GM19438 (cell line): ENCODE measurements around the gene BNC1.

Source experiments
- ATAC-seq: cut with Tn5 transposase; IDR thresholded peaks from one replicate; pipeline ENCODE4 v1.9.1; 2021; ENCODE audit warnings: low read depth; ENCODE audit not compliant: unreplicated experiment

Gene BNC1

GRCh38 chr15:83284559-83285283 is at the start of gene BNC1:
Gene BNC1, minus strand, starts transcription at chr15:83284664. Its CDS starts 36 bp downstream, at chr15:83284628.
- ATAC-seq = no peak

- ATAC-seq = no peak
These were observed 42.6 kb upstream of the BNC1 start for GRCh38 chr15:83327041-83327440.

DNA sequence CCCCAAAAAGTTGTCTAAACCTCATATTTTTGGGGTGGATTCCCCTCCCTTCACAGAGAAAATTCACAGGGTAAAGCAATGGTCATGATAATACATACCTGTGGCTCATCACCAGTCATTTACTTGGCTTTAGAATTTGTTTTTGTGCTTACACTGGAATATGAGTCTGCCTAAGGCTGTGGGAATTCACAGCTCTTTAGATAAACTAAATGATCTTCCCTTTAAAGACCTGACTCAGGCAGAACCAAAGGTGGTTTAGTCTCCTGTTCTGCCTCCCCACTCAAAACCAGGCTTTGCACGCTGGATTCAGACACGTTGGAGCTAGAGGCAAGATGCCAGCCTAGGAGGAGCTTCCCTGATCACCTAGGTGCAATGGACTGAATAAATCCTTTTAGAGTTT is 40.3 kb upstream of the BNC1 start:
- no peak for ATAC-seq

- no peak for ATAC-seq
These were observed 38.8 kb upstream of the BNC1 start for GRCh38 chr15:83323296-83323711.

DNA sequence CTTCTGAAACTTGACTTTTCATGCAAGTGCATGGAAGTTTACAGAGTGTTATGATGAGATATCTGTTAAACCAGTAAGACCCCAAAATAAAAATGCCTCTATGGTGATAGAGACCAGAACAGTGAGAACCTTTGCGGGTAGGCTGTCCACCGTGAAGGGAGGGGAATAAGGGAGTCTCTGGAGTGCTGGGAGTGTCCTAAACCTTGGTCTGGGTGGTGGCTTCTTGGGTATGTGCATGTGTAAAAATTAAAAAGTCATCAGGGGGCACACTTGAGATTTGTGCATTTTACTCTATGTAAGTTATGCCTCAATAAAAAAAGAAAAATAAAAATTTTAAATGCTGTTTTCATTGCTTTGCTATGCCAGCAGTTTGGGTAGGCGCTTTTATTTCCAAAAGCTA is 38.2 kb upstream of the BNC1 start:
- ATAC-seq = no peak

DNA sequence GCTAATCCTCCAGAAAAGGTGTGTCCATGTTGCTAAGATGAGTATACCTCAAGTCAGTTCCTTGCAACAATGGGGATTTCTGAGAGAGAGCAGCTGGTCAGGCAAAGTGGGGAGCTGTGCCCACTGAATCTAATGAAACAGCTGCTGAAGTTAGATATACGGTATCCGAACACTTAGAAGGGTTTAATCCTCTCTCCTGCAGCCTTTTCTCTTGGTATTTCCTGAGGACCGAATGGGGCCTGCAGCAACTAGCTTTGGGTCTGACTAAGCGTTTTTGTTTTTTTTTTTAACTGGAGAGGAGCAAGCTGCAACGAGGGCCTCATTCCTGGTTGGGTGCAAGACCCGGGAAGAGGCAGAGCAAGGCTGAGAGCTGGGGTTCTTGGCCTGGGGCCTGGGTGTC is 37.6 kb upstream of the BNC1 start:
- ATAC-seq = no peak

DNA sequence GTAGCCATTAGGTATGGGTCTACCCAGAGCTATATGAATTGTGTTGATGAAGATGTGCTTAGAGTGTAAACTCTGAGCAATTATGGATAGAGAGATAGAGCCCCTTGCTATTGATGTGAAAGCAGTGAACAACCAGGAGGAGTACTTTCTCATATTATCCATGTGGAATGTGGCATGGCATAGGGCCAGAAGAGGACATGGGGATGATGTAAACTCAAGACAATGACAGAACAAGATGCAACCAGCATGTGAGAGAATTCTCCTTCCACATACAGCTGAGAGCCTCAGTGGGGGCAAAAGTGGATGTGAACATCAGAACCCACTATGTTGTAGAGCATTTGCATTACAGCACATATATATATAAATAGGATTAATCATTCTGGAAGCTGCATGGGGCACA is 36.4 kb upstream of the BNC1 start:
- ATAC-seq = no peak

DNA sequence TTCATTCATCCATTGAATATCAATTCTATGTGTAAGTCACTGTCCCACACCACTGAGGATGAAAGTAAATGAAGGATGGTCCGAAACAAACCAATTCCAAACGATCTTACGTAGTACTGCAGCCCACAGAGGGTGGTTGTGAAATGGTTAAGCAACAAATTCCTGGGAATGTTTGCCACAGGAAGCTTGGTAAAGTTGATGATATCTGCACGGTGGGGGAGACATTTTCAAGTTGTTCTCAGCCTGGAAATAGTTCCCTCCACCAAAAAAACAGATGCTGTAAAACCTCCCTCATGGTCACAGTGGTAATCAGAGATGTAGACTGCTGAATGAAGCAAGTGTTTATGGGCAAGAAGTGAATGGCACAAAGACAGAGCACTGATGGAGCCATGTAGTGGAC is 35.9 kb upstream of the BNC1 start:
- ATAC-seq = no peak

DNA sequence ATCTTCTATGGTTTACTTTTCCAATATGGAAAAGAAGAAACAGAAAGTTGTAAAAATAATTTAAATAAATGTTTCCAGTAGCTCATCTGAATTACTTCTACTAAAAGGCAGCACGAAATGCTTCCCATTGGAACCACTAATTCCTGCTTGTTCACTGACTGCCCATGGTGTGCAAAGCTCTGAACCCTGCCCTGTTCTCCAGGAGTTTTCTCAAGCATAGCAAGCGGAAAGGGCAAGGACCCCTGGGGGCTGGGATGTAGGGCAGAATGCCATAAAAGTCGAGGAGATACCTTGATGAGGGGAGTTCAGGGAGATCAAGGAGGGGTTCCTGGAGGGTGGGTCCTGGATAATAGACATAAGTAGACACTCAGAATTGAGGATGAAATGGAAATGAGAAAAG is 35.3 kb upstream of the BNC1 start:
- ATAC-seq = no peak

DNA sequence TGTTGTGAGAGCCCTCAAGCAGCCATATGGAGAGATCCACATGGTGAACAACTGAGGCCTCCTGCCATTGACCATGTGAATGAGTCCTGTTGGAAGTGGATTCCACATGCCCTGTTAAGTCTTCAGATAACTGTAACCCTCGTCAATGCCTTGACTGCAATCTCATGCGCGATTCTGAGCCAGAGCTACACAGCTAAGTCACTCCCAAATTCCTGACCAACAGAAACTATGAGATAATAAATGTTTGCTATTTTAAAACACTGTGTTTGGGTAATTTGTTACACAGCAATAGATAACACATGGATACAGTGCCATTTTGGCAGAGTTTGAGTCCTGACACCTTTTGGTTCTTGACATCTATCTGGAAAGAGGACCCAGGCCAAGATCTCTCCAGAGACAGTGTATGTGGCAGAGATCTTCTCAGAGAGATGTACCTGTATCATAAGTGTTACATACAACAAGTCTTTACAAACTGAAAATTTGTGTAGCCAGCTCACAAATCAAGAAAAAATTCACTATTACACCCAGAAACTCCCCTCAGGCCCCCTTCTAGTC is 34.5 kb upstream of the BNC1 start:
- no peak for ATAC-seq

DNA sequence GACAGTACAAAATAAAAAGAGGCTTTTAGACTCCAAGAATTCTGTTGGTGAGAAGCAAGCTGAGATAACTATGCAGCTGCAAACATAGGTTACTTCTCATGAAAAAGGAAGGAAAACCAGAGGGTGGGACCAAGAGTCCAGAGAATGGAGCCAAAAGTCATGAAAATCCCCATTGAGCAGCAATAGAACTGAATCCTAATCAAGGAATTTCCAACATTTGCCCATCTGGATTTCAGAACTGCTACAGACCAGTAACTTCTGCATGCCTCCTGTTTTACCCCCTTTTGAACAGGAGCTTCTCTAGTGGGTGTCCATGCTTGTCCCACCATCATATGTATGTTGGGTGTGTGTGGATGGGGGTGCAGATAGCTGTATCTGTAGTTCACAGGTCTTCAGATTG is 33.6 kb upstream of the BNC1 start:
- no peak for ATAC-seq

- no peak for ATAC-seq
These were observed 27.6 kb upstream of the BNC1 start for GRCh38 chr15:83312071-83312470.

DNA sequence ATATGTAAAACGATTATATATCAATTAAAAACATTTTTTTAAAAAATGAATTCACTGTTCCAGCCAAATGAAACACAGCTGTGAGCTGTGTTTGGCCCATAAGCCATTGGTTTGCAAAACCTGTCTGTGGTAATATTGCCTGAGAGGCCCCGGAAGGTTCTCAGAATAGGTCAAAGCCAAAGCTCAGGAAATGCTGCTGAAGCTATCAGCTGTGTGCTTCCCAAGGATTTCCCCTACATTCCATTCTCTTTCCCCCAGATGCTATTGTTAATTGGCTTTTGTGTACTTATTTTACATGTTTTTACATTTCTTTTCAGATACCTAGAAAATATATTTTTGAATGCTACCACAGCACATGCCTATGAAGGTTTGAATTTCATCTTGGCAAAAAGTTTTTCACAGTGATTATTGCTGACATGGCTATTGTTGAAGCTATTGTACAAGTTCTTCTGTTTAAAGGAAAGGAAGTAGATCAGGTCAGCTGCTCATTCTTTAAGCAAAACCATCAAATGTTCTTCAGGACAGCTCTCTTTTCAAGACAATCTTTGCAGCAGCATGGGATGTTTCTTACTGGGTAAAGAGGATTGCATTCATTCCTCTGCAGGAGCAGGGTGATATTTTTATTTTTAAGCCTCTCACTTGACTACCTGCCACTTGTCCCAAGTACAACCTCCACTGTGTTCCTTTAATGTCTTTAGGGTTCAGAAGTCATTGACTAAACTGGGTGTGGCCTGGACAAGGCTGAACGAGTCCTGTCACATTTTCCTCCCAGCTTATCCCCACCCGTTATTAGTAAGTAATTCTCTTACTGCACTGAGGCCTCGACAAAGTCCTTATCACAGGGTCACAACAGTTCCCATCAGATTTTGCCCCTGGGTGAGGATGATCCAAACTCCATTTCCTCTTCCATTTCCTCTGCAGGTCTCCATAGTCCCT is 26.3 kb upstream of the BNC1 start:
- ATAC-seq = no peak

DNA sequence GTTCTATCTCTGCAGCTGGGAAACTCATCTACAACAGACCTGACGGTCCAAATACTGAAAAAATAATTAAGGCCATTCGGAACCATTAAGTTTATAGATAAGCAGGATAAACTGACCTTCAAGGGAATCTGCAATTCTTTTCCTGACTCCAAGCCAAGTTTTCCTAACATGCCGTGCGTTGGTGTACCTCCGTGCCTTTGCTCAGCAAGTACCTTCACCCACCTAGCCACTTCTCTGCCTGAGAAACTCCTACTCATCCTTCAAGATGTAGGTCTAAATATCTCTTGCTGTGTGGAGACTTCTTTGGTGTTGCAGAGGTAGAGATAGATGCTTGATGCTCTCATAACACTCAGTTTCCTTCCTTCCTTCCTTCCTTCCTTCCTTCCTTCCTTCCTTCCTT is 24.2 kb upstream of the BNC1 start:
- ATAC-seq = no peak

GRCh38 chr15:83306561-83306960 is 22.1 kb upstream of the BNC1 start:
- ATAC-seq = no peak

GRCh38 chr15:83305704-83306291 is 21.3 kb upstream of the BNC1 start:
- ATAC-seq = no peak

DNA sequence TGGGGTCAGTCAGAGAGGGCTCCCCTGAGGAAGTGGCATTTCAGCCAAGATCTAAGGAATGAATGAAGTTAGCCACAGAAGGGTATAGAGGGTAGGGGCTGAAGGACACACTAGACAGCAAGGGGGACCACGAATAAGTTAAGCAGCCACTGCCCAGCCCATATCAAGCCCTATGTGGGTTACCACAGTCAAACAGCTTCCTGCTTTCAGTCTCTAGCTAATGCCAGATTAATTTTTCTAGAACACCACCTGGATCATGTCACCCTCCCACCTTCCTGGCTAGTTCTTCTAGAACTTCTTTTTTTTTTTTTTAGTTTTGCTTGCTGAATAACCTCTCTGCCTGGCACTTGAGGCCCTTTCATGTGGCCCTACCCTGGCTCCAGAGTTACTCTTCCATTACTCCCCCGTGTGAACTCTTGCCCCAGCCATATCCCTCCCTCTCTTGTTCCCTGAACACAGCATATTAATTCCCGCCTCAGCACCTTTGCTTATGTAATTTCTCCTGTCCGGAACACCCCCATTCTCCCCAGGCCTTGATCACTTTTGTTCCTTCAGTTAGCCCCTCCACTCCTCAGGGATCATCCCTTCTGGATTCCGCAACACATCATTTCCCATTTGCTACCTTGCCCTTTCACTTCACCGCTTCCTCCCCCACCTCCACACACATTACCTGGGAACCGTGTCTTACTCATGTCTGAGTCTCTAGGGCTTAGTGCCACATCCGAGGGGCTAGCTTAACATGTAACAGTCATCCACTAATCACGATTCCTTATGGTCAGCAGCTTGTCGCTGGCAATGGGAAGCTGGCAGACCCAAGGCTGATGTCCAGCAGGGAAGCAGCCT is 20.6 kb upstream of the BNC1 start:
- ATAC-seq = no peak

DNA sequence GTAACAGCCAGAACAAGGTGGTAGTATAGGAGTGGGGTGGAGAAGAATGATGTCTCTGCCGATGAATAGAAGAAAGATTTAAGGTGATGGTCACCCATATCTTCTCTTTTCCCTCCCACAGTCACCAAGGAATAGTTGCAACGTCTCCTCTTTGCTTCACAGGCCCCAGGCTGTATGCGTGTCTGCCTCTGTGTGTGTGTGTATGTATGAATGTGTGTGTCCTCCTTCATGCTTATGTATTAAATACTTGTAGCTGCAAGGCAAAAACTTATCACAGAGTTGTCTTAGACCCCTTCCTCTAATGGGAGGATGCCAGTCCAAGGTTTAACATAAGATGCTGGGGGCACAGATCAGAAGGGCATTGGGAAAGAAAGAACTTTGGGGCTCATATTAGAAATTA is 19.1 kb upstream of the BNC1 start:
- ATAC-seq = no peak

- no peak for ATAC-seq
These were observed 16.4 kb upstream of the BNC1 start for GRCh38 chr15:83300826-83301225.

DNA sequence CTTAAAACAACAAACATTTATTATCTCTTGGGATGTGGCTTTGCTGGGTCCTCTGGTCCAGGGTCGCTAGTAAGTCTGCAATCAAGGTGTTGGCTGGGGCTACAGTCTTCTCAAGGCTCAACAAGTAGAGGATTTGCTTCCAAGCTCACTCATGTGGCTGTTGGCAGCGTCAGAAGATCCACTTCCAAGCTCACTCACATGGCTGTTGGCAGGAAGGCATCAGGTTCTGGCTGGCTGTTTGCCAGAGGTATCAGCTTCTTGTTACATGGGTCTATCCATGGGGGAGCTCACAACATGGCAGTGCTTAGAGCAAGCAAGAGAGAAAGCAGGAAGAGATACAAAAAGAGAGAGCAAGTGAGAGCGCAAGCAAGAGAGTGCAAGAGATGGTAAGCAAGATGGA is 15.0 kb upstream of the BNC1 start:
- no peak for ATAC-seq
